RPMI8226 (cell line): ENCODE results near the gene METTL26.

Experiments
- DNase-seq: peaks from one replicate; pipeline ENCODE4 v3.0.0-alpha.2; 2015

METTL26 gene

GRCh38 chr16:674968-675883 is 39.1 kb upstream of the METTL26 start, which contains the start of gene RHBDL1:
Gene RHBDL1, plus strand, starts transcription at chr16:675671. Its CDS starts 120 bp downstream, at chr16:675791.
- DNase-seq: no peak

DNA sequence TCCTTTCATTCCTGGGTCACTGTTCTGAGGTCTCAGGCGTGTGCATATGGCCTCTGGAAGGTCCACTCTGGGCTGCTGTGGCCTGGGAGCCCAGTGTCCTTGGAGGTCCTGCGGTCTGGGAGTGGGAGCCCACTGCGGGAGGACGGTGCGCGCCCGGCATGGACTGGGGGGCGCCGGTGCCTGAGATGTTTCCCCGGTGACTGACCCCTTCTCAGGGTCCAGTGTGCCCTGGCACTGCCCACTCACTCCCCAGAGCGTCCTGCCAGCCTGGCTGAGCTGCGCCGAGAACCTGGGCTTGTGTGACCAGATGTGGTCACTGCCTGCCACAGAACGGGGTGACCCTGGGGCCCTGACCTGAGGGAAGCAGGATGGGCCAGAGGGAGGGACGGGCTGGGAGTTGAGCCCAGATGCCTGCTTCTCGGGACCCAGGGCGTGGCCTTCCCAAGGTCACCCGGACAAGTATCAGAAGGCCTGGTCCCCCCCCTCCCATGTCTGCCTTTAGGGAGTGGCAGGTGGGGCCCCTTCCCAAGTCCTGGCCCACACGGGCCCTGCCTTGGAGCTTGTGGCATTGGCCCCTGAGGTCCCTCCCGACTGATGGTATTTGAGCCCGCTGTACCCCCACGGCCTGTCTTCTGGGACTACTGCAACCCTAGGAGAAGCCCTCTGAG is 38.2 kb upstream of the METTL26 start:
- DNase-seq: no peak

DNA sequence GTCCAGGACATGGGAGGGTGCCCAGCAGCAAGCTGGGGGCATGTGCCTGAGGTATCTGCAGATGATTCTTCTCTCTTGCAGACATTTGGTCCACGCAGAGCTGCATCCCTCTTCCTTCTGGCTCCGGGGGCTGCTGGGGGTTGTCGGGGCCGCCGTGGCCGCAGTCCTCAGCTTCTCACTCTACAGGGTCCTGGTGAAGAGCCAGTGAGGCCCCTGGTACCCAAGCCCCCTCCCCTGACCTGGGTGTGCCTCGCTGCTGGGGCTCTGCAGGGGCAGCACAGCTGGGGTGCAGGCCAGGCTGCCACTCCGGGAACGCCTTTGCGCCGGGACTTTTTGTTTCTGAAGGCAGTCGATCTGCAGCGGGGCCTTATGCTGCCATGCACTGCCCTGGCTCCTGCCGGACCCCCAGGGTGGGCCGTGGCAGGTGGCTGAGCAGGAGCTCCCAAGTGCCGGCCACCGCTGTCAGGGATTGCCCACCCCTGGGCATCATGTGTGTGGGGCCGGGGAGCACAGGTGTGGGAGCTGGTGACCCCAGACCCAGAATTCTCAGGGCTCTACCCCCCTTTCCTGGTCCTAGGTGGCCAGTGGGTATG is 37.4 kb upstream of the METTL26 start:
- no peak for DNase-seq

GRCh38 chr16:672851-673250 is 36.7 kb upstream of the METTL26 start:
- no peak for DNase-seq

DNA sequence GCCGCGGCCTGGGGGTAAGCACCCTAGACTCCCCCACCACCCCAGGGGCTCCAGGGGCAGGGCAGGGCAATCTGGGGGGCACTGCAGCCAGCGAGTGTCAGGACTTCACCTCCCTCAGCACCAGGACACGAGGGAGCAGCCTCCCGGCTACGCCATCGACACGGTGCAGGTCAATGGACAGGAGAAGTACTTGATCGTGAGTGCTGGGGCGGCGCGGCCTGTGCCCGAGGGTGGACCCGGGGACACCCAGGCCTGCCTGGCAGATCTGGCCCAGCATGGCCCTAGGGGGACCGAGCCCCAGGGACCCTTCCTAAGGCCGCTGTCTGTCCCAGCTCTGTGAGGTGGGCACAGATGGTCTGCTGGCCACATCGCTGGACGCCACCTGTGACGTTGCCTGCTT is 36.3 kb upstream of the METTL26 start:
- DNase-seq: no peak

DNA sequence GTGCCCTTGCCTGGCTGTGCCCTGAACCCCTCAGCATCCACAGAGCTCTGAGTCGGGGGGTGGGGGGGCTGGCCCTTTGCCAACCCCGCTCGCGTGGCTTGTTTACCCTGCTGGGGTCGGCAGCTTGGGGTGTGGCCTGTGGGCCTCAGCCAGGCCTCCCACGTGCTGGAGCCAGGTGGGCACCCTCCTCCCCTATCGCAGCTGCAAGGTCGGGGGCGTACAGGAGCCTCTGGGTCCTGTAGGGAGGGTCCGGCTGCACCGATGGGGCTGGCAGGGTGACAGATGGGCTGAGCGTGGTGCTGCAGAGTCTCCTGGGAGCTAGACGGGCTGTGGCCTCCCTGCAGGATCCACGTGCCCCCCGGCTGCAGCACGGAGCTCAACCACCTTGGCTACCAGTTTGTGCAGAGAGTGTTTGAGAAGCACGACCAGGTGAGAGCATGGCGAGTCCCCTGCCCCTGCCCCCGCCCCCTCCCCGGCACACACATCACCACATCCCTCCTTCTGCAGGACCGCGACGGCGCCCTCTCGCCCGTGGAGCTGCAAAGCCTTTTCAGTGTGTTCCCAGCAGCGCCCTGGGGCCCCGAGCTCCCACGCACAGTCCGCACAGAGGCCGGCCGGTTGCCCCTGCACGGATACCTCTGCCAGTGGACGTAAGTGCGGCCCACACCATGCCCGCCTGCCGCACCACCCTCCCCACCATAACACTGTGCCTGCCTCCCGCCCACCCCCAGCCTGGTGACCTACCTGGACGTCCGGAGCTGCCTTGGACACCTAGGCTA is 35.4 kb upstream of the METTL26 start:
- DNase-seq: no peak

- no peak for DNase-seq
Measured at GRCh38 chr16:670485-671352, 34.6 kb upstream of the METTL26 start.

DNA sequence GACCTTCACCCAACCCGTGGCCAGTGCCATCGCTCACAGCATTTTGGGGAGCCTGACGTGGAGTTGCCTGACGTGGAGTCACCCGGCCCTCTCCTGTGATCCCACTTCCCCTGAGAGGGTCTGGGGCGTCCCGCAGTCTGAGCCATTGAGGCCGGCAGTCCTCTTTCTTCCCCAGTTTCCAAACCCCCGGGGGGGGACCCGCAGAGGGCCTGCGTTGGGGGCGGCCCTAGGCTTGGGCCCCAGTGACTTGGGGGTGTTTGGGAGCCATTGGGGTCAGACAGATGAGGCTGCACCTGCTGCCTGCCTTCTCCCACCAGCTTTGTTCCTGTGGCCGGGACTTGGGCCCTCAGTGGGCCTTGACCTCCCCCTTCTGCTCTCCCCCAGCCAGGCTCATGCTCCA is 33.6 kb upstream of the METTL26 start:
- no peak for DNase-seq

DNA sequence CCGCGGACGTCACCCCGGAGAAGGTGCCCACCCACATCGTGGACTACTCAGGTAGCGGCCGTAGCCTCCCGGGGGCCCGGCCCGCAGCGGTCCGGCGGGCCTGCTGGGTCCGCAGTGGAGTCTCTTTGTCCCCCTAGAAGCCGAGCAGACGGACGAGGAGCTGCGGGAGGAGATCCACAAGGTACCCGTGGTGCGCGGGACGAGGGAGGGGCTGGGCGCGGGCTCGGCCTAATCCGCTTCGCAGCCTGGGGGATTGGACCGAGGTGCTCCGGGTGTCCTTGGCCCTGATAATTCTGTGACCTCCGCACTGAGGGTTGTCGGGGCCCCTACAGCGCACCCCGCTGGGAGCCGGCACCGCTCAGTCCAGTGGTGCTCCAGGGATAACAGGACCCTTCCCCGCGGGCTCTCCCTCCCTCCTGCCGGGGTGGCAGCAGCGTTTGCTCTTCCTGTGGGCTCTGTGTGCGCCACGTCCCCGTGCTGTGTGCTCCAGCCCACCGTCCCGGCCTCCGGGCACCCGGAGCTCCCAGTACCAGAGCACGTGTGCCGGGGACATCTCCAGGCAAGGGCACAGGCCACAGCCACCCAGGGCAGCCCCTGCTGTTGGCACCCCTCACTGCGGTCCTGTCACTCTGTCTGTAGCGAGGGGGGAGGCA is 32.5 kb upstream of the METTL26 start:
- no peak for DNase-seq

DNA sequence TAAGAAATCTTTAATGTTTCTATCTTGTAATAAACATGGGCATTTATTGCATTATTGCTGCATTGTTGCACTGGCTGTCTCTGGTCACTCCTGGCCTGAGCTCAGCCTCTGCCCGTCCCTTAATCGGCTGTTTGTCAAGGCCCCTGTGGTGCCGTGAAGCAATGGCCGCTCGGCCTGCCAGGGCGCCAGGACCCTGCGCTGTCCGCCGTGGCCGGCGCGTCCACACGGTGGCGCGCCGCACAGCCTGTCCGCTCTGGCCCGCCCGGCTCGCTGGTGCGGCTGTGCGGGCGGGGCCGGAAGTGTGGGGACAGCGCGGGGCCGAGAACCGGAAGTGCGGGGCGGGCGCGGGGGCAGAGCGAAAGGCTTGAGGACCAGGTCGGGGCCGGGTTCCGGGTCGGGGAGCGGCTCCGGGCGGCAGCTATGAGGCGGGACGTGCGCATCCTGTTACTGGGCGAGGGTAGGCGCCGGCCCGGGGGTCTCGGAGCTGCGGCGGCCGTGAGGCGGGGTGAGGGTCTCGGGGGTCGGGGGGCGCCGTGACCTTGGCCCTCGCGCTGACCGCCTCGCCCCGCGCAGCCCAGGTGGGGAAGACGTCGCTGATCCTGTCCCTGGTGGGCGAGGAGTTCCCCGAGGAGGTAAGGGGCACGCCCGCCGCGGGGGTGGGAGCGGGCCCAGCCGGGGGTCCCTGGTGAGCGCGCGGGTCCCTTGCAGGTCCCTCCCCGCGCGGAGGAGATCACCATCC is 31.8 kb upstream of the METTL26 start, which contains the start of gene RHOT2:
RHOT2 (plus strand) TSS at position 353 of the 739 bp plus-strand sequence; CDS start at position 421, 68 bp downstream.
- DNase-seq: peak; percentile 98

DNA sequence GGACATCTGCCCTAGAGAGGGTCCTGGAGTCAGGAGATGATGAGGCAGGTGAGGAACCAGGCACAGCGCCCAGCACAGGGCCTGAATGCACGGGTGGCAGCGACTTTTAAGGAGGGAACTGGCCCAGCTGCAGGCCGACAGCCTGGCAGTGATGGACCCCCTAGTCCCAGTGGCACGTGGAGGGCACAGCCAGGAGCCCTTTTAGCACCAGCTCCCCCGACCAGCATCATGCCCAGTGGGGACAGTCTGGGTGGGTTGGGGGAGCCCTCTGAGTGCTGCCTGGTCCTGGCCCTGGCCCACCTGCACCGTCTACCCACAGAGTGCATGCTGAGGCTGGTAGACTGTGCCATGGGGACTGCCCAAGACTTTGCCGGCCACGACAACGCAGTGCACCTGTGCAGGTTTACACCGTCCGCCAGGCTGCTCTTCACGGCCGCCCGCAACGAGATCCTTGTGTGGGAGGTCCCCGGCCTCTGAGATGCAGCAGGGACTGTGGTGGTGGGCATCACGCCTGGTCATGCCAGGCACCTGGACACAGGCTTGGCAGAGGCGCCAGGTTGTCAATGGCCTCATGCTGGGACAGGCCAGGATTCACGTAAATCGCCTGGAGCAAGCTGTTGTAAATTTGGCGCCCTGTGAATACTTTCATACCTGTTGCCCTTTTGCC is 31.1 kb upstream of the METTL26 start:
- no peak for DNase-seq

- DNase-seq: no peak
Measured at GRCh38 chr16:666572-666971, 30.5 kb upstream of the METTL26 start.

GRCh38 chr16:662597-662996 is 26.5 kb upstream of the METTL26 start:
- no peak for DNase-seq

GRCh38 chr16:662095-662494 is 26.0 kb upstream of the METTL26 start:
- DNase-seq: no peak

GRCh38 chr16:661184-661821 is 25.2 kb upstream of the METTL26 start:
- DNase-seq: no peak

- peak; percentile 96 for DNase-seq
Measured at GRCh38 chr16:660459-661183, 24.5 kb upstream of the METTL26 start.

DNA sequence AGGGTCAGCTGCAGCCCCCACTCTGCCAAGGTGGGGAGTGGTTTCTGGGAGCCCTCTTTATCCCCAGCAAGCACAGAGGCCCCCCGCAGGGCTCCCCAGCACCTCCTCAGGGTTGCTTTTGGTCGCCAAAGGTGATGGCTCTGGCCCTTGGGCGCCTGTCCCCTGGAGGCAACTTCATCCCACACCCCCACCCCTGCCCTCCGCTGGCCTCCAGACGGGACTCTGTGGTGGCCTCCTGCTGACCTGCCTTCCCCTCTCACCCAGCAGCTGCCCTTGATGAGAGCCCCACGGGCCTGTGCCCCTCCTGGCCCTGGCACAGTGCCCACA is 24.0 kb upstream of the METTL26 start:
- no peak for DNase-seq

DNA sequence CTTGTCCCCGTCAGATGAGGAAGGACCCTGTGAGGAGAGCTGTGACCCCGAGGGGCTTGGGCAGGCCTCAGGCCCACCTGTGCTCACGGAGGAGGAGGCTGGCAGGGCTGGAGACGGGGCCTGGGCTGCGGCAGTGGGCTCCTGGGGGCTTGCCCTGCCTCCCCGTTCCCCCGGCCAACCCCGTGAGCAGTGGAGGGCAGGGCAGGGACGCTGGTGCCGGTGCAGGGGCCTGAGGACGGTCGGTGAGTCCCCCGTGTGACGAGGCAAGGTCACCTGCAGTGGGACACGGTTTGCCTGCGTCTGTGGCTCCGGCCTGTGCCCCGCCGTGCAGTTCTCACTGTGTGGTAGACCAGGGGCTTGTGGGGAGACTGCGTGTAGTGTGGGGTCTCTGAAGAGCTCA is 23.5 kb upstream of the METTL26 start:
- no peak for DNase-seq
